GM18508 (cell line): ENCODE measurements around the gene AUH.

Experiments
- ATAC-seq: cut with Tn5 transposase; IDR thresholded peaks from one replicate; pipeline ENCODE4 v1.9.1; 2021; ENCODE audit warnings: moderate number of reproducible peaks; ENCODE audit not compliant: insufficient read depth, unreplicated experiment

Gene AUH

DNA sequence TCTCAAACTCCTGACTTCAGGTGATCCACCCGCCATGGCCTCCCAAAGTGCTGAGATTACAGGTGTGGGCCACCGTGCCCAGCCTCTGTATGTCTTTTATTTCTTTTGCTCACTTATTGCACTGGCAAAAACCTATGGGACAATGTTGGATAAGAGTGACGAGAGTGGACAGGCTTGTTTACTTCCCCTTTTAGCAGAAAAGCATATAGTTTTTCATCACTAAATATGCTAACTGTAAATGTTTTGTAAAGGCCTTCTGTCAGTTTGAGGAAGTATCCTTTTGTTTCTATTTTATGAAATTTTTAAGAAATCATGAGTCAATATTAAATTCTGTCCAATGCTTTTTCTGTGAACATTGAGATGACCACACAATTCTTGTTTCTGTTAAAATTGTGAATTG lies 103.3 kb downstream of the AUH start:
- ATAC-seq = no peak

DNA sequence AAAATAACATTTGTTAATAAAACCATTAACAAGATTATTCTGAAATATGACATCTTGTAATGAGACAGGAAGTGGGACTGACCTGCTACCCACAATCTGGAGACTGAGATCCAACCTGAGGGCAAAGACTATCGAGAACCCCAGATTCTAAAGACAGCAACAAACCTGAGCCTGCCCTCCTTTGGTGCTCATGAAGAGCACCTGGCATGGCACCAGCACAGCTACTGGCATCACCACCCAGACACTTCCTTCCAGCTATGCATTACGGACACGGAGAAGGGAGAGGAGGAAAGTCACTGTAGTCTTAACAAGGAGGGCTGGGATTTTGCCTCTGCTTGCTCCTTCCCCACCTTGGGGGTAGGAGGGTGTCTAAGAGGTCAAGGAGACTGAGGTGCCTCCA lies 105.5 kb downstream of the AUH start:
- ATAC-seq = no peak

DNA sequence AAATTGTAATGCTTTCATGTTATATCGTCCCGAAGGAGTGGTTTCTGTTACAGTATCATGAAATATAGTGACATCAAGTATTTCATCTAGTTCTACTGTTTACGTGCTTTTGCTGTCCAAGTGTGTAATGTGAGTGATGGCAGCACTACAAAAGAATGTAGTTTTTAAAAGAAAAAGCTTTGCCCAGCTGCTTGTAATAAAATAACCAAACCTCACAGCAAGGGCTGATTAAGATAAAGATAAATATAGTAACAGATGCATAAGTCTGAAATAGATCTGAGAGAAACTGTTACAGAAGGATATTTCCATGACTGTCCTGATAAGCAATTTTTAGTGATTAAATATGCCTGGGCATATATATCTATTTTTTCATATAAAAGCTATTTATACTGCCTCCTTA lies 106.4 kb downstream of the AUH start:
- ATAC-seq = no peak

DNA sequence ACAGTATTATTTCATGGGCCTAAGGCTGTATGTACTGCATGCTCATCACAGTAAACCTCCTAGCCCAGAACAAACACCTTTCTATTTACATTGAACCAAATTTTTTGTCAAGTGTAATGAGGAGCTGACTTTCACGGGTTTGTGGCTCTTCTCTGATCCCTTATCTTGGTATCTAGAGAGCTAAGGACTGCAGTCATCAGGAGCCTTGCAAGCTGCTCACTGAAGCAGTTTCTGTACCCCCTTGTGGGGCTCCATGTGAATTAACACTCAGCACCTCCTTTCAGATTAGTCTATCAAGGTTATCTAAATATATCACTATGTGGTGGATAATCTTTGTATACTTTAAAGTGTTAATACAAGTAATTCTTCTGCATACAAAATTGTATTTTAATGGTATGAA lies 108.2 kb downstream of the AUH start:
- ATAC-seq = no peak

DNA sequence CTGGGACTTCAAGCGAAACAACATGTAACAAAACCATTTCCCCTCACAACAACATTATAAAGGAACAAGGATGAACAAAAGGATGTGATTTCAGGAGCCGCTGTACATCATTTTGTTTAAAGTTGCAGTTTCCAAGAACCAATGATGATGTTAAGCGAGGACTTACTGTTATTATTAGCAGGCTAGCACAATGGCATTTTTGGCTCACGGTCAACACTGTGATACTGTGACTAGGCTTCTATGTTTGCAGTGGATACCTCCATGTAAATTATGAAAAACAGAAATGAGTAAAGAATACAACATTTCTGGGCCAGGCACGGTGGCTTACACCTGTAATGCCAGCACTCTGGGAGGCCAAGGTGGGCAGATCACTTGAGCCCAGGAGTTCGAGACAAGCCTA lies 113.0 kb downstream of the AUH start:
- no peak for ATAC-seq

DNA sequence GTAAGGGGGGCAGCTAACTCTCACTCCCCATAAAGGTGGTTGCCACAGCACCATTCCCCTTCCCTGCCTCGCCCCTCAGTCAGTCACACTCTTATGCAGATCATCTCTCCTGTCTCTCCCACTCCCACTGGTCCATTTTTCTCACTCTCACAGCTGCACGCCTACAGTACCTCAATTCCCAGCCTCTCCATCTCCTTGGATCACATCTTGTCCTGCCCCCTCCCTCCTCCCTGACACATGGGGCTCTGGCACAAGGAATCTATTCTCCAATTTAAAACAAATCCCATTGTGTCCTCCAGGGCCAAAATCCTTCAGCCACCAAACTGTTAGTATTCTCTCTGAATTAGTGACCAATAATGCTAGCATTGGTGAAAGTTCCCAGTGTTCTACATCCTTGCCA lies 114.4 kb downstream of the AUH start:
- no peak for ATAC-seq

DNA sequence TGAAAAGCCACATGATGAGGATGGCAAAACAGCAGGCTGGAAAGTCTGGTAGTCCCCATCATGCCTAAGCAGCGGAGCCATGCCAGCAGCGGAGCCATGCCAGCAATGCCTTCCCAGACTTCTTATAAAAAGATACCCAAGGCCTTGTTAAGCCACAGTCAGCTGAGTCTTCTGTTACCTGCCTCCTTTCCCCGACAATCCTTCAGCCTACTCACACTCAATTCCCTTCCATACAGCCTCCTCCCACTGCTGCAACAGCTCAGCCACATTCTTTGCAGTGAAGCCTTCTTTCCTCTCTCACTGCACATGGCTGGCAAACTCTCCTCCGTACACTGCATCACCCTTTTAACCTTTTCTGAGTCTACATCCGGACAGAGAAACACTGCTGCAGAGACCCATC lies 114.9 kb downstream of the AUH start:
- ATAC-seq = no peak

DNA sequence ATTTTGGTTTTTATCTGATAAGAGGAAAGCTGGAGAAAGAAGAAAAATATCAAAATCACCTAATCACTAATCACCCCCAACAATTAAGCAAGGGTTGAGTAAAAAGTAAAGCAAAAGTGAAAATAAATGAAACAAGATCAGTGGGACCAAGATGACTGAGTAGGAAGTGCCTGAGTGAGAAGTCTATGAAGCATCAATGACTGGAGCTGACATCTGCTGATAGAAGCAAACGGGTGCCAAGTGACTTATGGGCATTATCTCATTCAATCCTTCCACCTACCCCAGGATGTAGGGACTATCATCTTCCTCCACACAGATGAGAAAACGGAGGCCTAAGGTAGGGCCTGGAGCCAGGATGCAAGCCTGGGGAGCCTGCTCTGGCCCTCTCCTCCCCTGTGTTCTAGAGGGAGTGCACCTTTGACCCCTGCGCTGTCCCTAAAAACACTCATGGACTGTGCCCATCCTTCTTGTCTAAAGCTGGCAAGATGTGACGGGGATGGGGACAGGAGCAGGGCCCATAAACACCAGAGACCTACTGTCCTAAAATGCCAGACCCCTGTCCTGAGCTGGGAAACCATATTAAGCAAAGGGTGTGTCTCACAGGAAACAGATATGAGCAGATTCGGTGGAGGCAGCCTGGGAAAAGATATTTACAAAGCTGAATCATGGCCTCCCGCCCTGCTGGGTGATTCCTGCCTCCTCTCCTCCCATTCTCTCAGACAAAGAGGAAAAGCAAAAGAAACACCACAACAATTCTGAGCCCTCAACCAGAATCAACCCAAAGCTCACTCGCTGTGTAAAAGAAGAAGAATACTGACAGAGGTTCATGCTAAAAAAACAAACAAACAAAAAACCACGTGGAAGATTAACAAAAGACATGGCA lies 116.0 kb downstream of the AUH start:
- ATAC-seq = no peak

DNA sequence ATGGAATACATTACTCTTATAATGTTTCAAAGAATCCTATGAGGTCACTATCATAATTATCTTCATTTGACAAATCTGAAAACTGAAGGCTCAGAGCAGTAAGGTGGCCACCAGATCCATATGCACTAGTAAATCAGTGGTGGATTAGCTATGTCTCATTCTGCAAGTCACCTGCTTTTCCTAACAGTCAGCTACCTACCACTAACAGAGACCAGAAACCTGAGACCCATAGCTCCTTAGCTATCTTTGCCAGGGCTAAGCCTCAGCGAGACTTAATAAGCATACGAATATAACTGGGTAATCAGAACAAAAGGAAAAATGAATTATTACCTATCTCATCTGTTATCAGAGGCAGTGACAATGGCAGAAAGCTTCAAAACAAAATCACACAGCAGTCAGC lies 118.7 kb downstream of the AUH start:
- ATAC-seq = no peak

DNA sequence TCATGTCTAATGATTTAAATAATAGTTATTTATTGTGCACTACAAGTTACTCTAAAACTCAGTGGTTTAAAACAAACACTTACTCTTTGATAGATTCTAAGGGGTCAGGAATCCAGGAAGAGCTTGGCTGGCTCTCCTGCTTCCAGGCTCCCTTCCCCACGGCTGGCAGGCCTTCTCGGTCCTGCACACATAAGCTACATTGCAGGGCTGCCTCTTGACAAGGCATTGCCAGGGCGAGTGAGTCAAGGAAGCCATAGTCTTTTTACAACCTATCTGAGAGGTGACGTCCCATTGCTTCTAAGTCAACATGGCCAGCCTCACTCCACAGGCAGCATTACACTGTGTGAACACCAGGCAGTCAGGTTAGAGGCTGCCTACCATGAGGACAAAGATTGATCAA lies 119.8 kb downstream of the AUH start:
- ATAC-seq = no peak

DNA sequence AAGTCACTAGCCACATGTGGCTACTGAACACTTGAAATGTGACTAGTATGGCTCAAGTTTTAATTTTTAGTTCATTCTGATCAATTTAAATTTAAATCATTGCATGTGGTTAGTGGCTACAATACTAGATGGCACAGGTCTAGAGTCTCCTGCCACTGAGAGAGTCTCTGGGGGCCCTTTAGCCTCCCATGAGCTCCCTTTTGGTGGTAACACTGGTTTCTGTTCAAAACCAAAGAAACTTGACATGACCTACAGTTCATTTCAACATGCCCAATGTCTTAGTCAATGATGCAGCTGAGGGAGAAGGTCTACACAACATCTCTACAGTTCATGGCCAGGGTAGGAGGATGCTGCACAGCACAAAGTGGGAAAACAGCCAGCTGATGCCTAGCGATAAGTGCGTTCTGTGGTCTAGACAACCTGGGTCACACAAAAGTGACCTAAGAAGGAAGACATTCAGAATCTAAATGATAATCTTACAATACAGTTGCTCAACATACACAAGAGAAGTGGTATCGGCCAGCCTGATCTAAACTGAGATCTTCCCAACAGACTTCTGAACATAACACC lies 121.0 kb downstream of the AUH start:
- no peak for ATAC-seq

DNA sequence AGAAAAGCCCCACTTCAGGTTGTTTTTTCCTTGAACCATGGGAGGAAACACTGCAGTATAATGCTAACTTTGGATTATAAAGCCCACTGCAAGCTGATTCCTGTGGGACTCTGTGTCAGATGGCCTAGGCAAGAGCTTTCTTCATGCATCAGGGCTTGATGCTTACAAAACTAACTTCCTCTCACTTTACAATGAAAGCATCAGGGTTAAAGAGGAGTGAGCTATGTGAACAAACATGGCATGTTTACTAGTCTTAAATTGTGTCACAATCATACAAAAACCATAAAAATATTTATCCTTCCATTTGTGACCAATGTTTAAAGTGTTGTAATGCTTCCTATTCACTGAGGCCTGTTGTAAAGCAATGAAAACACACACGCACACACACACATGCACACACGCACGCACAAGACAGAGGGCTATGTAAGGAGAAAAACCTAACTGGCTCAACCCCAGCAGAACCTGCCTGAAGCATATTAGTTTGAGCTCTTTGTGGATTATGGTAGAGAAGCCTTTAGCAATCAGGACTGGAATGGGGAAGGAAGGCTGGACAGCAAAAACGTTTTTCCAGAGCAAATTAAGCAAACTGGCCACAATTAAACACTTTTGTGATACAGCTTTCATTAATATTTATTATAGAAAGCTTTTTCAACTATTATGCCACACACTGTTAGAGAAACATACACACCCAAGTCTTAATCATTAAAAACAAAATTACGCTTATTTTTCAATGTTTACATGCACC lies 122.2 kb downstream of the AUH start:
- ATAC-seq = no peak

DNA sequence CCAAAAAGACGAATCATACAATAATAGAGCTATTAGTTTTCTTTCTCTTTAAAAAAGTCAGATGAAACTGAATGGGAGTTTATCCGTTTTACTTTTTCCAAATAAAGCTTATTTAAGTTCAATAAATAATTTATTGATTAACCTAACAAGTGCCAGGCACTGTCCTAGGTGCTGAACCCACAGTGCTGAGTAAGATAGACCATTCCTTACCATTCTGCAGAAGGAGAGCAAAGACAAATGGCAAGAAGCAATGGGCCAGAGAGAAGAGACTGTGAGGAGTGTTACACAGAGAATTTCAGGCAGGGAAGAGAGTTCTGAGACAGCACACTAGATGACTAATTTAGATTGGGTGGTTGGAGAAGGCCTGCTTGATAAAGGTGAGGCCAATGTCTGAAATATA lies 127.2 kb downstream of the AUH start:
- ATAC-seq = no peak

DNA sequence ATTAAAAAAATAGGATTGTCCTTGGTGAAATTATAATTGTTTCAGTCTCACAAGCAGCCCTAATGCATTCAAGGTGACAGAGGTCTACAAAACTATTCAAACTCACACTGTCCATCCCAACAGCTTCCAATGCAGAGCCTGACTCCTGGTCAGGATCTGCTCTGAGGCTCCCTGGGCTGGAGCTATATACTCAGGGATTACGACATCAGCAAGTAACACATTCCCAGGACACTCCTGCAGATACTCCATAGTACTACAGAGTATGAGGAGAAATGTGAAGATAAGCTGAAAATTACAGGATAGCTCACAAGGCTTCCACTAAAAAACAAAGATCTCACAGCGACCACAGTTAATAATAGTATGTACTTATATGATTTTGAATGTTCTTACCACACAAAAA lies 130.1 kb downstream of the AUH start:
- no peak for ATAC-seq

DNA sequence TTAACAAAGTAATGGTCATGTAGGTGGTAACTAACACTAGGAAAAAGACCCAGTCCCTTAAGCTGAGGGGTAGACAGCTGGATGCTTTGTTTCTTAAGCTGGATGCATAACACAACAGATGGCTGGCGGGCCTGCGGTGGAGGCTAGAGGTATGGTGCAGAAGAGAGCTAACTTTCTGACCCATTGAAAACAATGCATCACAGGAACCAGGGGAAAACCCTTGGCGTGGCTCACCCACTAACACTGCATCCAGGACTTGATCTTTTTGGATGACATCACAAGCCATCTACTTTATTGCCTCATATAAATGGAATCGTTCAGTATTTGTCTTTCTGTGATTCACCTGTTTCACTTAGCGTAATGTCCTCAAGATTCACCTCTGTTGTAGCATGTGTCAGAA lies 138.7 kb downstream of the AUH start:
- ATAC-seq = no peak

DNA sequence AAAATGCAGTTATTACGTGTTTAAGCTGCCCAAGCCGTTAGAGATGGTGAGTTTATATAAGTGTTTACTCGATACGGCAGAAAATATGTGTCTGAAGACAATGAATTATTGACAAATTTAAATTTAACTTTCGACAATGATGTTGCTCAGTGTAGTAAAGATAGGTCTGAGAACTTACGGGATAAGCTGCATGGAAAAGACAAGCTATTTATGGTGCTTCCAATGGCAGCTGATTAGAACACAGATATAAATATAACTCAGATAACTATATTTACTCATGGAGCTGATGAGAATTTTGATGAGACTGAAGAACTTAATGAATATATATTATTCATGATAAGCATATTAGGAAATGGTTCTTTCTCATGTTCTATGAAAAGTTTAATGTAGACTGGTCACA lies 139.3 kb downstream of the AUH start:
- ATAC-seq = no peak

DNA sequence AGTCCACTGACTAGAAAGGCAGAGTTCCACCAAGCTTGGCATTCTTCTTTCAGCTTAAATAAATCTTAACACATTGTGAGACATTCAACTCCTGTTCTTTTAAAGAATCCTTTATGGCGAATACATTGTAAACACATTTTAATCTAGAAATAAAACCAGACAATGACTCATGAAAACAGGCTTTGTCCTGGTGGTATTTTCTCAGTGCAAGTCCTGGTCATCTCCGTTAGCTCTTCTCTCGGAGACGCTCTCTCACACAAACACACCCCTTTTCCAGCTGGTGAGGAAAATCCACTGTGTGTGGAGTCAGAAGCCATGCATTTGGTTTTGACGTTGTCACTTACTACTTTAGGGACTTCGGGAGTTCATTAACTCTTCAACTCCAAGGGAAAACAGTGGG lies 140.4 kb downstream of the AUH start:
- no peak for ATAC-seq

DNA sequence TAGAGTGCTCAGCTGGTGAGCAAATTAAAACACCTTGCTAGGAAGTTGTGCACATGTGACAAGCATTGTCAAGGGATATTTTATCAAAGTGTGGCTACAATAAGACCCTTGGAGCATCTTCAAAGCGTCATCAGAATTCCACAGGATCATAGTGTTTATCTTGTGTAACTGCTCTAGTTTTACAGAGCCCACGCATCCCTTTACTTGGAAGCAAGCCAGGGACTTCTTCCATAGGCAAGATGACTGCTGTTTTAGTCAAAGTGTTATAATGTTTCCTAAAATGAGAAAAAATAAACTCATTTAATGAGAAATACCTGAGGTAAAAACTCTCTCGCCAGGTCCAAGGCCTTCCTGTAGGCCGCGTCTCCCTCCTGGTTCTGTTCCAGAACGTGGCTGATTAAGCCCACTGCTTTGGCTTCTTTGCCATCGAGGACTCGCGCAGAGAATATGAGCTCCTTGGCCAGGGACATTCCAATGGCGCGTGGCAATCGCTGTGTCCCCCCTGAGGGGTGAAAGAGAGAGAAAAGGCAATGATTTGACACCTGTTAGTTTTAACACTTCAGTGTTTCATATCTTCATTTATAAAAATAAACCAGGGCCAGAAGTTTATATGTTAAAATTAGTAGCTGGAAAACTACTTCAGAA lies 141.1 kb downstream of the AUH start:
- no peak for ATAC-seq

DNA sequence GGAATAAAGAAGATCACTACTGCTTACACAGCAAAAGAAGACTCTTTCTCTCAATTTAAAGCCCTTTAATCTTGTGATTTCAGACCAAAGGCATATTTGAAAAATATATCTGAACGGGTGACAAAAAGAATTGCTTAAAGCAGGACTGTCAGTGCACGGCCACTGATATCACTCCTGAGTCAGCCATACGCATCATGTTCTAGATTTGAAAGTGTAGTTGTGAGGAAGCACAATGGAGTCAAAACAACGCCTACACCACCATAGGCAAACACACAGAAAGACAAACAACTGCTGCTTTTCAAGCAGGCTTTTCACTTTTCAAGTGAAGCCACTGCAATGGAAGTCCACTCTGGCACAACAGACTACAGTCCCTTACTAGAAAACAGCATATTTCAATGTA lies 141.7 kb downstream of the AUH start:
- no peak for ATAC-seq

DNA sequence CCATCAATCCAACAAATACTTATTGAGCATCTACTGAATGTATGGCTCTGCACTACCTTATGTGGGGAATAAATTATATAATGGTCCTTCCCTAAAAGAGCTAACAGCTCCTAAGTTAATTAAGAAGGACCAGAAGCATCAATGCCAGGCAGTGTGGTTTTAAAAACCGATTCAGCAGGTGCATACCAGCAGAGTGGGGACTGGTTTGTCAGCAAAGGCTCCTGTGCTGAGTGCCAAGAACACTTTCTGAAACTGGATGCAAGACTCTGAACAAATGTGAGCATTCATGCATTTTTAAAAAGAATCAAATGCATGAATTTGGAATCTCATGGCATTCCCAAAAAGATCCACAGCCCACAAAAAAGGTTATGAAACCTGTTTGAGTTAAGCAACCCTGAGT lies 142.2 kb downstream of the AUH start:
- ATAC-seq = no peak

DNA sequence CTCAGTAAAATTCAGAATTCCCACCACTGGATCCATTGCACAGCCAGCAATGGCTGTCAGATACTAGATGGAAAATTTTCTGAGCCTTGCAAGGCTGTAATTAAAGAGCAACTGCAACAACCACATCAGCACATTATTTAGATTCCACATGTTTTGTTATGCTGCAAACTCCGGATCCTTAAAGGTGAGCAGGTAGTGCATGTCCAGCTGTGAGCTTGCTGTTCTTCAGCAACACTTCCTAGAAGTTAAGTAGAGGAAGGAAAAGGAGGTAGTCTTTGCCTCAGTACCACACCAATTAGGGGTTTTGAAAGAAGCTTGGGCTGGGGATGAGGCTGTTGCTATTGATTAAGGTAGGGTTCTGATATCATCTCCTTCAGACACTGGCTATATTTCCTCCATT lies 144.3 kb downstream of the AUH start:
- no peak for ATAC-seq
